Stomach (tissue), 9 donors: ENCODE data around the gene CALHM2. TPM values are rescaled to one million over a fixed set of nuclear protein-coding genes. Genes with fewer than 3 reads are reported as not detected.

Experiments
- DNase-seq, 2 donors: peaks; one replicate each; pipeline versions ENCODE4 v3.0.0 to v3.0.0-alpha.2; 2013 to 2019
- H3K27ac ChIP-seq, 5 donors: fragments of 200-600 bp in 4 of 5; sonication (generic) in 4 of 5; one replicate each; pipeline ENCODE4 v1.5.1; 2013 to 2019; ENCODE audit warnings: mild to moderate bottlenecking in 1 of 5, moderate library complexity in 1 of 5
- H3K27me3 ChIP-seq, 3 donors: fragments of 200-600 bp; sonication (generic); one replicate each; pipeline ENCODE4 v1.5.1; 2017 to 2019; ENCODE audit warnings: mixed run types in 1 of 3
- H3K36me3 ChIP-seq, 4 donors: fragments of 200-600 bp; sonication (generic); 1 replicate in 3 of 4; 2 replicates in 1 of 4; pipeline ENCODE4 v1.5.1; 2016 to 2019
- H3K4me1 ChIP-seq, 4 donors: fragments of 200-600 bp; sonication (generic); one replicate each; pipeline ENCODE4 v1.5.1; 2016 to 2019
- H3K4me3 ChIP-seq, 4 donors: fragments of 200-600 bp; sonication (generic) in 3 of 4; one replicate each; pipeline ENCODE4 v1.5.1; 2016 to 2019; ENCODE audit warnings: mild to moderate bottlenecking in 1 of 4
- H3K9me3 ChIP-seq, 4 donors: fragments of 200-600 bp; sonication (generic); one replicate each; pipeline ENCODE4 v1.5.1; 2016 to 2019
- EP300 ChIP-seq: sonication (generic); formaldehyde crosslinking; IDR thresholded peaks from one replicate; pipeline ENCODE4 v1.6.1; 2017; ENCODE audit warnings: antibody characterized with exemption
- POLR2A ChIP-seq, 4 donors: fragments of 450-650 bp; IDR thresholded peaks; one replicate each; pipeline ENCODE4 v1.6.1; 2016; ENCODE audit warnings: antibody characterized with exemption in 4 of 4, control low read depth in 2 of 4, mild to moderate bottlenecking in 1 of 4, moderate library complexity in 1 of 4
- POLR2AphosphoS5 ChIP-seq, 3 donors: sonication (generic); formaldehyde crosslinking; IDR thresholded peaks; one replicate each; pipeline ENCODE4 v1.6.1; 2016; ENCODE audit warnings: antibody characterized with exemption in 3 of 3
- WGBS, 5 donors: extraction: QIAGEN DNeasy Blood & Tissue Kit in 3 of 5; methylation state at CpG; one replicate each; pipeline versions ENCODE4 v1.1.5 to v1.1.7; 2013 to 2018; 5-methylcytosine and 5-hydroxymethylcytosine counted together
- intact Hi-C: fragments of 100-400 bp; cut with DNase I; formaldehyde crosslinking; loops from one replicate; pipeline ENCODE4 v1.15.1; 2023; ENCODE audit warnings: low total_unique reads
- polyA plus RNA-seq, 3 donors: library from polyadenylated mRNA; stranded (reverse); fragments of 200-250 nt; gene quantifications; one replicate each; pipeline ENCODE4 v1.2.3, GENCODE V29; 2013
- total RNA-seq, 5 donors: library from RNA; depleted of rRNA; stranded (reverse); fragments of >200 nt; gene quantifications; one replicate each; pipeline versions ENCODE4 v1.1.0 to v1.2.3, GENCODE V29; 2014 to 2016
- TF ChIP-seq, protein P1 (sequence below), 7 experiments: fragments of 450-650 bp in 4 of 7; fragments of 200-600 bp in 3 of 7; sonication (generic) in 3 of 7; IDR thresholded peaks; one replicate each; pipeline ENCODE4 v1.5.1; 2016 to 2019; ENCODE audit warnings: antibody characterized with exemption in 7 of 7, control low read depth in 2 of 7, mild to moderate bottlenecking in 1 of 7
- donor health status: healthy with polysubstance abuse.
- donor health status: Bipolar disorder and iron deficiency.
- donor health status: healthy.

Gene CALHM2
- total and polyA plus RNA-seq, 8 donors, result 1.8 to 30.1 (median 9.5) TPM

DNA sequence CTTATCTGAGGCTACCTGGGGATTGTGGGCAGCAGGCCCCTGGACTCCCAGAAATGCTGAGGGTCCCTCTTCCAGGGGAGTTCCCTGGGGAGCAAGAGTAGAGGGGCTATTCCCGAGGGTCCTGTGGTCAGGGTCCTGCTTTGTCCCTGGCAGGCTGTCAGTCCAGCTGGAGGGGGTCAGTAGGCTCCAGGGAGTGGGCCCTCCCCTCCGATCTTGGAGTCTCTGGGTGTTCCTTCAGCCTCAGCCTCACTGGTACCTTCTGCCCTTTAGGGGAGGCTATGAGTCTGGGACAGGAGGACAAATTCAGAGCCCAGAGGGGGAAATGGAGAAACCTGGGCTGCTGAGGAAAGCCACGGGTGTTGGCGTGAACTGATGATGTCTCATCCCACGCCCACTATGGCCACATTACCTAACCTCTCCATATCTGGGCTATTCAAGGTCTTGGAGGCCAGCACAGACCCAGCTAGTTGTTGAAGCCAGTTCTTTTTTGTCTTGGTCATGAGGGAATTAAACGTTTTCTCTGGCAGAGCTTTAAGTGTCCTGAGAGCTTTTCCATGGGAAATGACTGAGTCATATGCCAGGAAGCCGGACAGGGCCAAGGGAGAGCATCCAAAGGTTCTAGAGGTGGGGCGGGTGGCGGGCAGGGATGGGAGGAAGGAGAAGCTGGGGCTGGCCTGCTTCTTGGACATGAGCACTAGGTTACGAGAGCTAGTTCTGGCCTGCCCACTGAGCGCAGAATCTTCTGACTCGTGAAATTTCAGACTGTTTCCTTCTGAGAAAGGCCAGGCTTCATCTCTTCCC is 6.2 kb downstream of the CALHM2 start:
- Histone ChIP-seq H3K36me3 (peaks cover 63 to 95% (median 88%) of the 10 kb centered on the region in 4 donors), H3K4me3 (no peak overlapping the region), H3K27me3 (no peaks in the 10 kb centered on the region), H3K4me1 (peaks cover 21 to 68% (median 47%) of the 10 kb centered on the region in 4 donors), H3K27ac (peak overlapping the region; percentile 37 to 90 (median 84)), H3K9me3 (no peaks in the 10 kb centered on the region)
- 58 to 70% (median 68%) methylated on average over 12 of the region's 12 CpGs for WGBS, 5 donors
- TF ChIP-seq, protein P1, sequence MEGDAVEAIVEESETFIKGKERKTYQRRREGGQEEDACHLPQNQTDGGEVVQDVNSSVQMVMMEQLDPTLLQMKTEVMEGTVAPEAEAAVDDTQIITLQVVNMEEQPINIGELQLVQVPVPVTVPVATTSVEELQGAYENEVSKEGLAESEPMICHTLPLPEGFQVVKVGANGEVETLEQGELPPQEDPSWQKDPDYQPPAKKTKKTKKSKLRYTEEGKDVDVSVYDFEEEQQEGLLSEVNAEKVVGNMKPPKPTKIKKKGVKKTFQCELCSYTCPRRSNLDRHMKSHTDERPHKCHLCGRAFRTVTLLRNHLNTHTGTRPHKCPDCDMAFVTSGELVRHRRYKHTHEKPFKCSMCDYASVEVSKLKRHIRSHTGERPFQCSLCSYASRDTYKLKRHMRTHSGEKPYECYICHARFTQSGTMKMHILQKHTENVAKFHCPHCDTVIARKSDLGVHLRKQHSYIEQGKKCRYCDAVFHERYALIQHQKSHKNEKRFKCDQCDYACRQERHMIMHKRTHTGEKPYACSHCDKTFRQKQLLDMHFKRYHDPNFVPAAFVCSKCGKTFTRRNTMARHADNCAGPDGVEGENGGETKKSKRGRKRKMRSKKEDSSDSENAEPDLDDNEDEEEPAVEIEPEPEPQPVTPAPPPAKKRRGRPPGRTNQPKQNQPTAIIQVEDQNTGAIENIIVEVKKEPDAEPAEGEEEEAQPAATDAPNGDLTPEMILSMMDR (IDR thresholded peaks at IDR 0.05), result no peak
- TF ChIP-seq EP300, result peak; percentile 16
- peak in 2 of 3 donors; percentile 13 to 48 for TF ChIP-seq POLR2AphosphoS5 (IDR thresholded peaks at IDR 0.05)
- intact Hi-C loops, result no loop called here
- DNase-seq, result no peak

DNA sequence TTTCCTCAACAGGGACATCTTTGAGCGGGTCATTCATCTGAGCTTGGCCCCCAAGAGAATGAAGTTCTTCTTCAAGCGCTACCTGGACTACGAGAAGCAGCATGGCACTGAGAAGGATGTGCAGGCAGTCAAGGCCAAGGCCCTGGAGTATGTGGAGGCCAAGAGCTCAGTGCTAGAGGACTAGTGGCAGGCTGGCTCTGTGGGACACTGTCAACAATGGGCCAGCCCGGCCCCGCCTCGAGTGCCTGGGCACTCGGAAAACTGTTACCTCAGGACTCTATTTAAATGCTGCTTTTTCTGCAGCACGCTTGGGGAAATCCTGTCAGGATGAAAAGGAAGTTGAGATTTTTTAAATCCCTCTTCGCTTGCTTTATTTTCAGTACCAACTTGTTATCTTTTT is 6.8 kb downstream of the CALHM2 start:
- intact Hi-C loops, result no loop called here
- Histone ChIP-seq H3K9me3 (no peaks in the 10 kb centered on the region), H3K27ac (peak overlapping the region in 4 of 5 donors; percentile 75 to 90 (median 86)), H3K36me3 (peaks cover 68 to 100% (median 94%) of the 10 kb centered on the region in 4 donors), H3K27me3 (no peaks in the 10 kb centered on the region), H3K4me3 (no peak overlapping the region), H3K4me1 (peaks cover 19 to 62% (median 43%) of the 10 kb centered on the region in 4 donors)
- 82 to 89% (median 86%) methylated on average over 8 to 9 of the region's 9 CpGs for WGBS, 5 donors
- TF ChIP-seq, protein P1 (IDR thresholded peaks at IDR 0.05), result no peak
- TF ChIP-seq POLR2AphosphoS5 (IDR thresholded peaks at IDR 0.05), result no peak
- no peak for TF ChIP-seq POLR2A (IDR thresholded peaks at IDR 0.05)
- no peak for TF ChIP-seq EP300
- DNase-seq, result no peak

DNA sequence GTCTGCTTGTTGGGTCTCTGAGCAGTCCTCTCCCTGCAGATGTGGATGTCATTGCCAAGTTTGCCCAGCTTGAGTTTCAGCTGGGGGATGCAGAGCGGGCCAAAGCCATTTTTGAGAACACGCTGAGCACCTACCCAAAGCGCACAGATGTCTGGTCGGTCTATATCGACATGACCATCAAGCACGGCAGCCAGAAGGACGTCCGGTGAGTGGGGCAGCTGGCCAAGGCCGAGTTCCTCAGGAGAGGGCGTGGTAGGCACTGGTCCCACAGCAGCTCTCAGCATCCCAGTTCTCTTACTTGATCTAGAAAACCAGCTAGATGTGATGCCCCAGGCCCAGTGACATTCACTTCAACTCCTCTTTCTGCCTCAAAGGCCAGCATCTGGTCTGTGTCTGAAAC is 7.7 kb downstream of the CALHM2 start:
- TF ChIP-seq POLR2AphosphoS5 (IDR thresholded peaks at IDR 0.05) (no peak), POLR2A (IDR thresholded peaks at IDR 0.05) (no peak), EP300 (no peak)
- TF ChIP-seq, protein P1 (IDR thresholded peaks at IDR 0.05), result no peak
- Histone ChIP-seq H3K27ac (peak overlapping the region in 2 of 5 donors; percentile 88 to 90), H3K4me3 (no peak overlapping the region), H3K4me1 (peaks cover 10 to 53% (median 34%) of the 10 kb centered on the region in 4 donors), H3K36me3 (peaks cover 74 to 100% (median 98%) of the 10 kb centered on the region in 4 donors), H3K9me3 (no peaks in the 10 kb centered on the region), H3K27me3 (no peaks in the 10 kb centered on the region)
- 50 to 87% (median 80%) methylated on average over 2 to 10 of the region's 10 CpGs for WGBS, 5 donors
- DNase-seq, result no peak
- intact Hi-C loops, result no loop called here

DNA sequence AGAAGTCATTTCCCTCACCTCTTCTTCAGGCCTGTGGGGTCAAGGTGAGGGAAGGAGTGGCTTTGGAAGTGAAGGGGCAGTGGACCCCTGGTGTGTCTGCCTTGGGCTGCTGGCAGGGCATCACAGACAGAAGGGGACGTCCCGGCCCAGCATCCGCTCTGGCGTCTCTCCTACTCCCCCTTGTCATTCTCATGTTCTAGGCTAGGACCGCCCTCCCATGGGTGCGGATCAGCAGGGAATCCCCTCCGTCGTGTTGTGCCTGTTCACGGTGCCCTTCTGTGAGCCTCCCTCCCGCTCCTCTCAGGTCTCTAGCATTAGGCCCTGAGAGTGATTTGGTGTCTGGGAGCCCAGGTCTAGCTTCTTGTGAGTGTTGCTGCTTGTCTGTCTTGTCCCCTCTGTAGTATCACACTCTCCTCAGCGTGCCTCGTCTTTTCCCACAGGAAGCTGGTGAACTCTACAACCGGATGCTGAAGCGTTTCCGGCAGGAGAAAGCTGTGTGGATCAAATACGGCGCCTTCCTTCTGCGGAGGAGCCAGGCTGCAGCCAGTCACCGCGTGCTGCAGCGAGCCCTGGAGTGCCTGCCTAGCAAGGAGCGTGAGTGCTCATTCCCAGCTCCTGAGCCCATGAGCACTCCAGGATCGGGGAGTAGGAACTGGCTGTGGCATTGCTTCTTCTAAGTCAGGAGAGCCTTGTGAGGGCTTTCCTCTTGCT is 8.5 kb downstream of the CALHM2 start:
- Histone ChIP-seq H3K9me3 (no peaks in the 10 kb centered on the region), H3K4me1 (peaks cover 6 to 44% (median 28%) of the 10 kb centered on the region in 4 donors), H3K4me3 (no peak overlapping the region), H3K27ac (peak overlapping the region in 2 of 5 donors; percentile 8 to 15), H3K27me3 (no peaks in the 10 kb centered on the region), H3K36me3 (peaks cover 78 to 100% (median 99%) of the 10 kb centered on the region in 4 donors)
- TF ChIP-seq EP300, result no peak
- TF ChIP-seq, protein P1 (IDR thresholded peaks at IDR 0.05), result no peak
- TF ChIP-seq POLR2A (IDR thresholded peaks at IDR 0.05), result no peak
- TF ChIP-seq POLR2AphosphoS5 (IDR thresholded peaks at IDR 0.05), result no peak
- WGBS, 5 donors, result 87 to 90% (median 89%) methylated on average over 20 to 23 of the region's 23 CpGs
- intact Hi-C loops, result no loop called here
- DNase-seq, result no peak
